ENCODE measurements around the gene PRRT1B. TPM values are rescaled to one million over a fixed set of nuclear protein-coding genes. Genes with fewer than 3 reads are reported as not detected.

Gene PRRT1B
- total RNA-seq, 1 donor: not detected

- no peak overlapping the region for H3K4me3 ChIP-seq (ENCODE audit: low read depth, low read length)
- TF ChIP-seq CTCF (IDR thresholded peaks at IDR 0.05; ENCODE audit: insufficient read depth, low read length): no peak
- DNase-seq (ENCODE audit: low read depth): no peak
These were observed 29.2 kb upstream of the PRRT1B start for GRCh38 chr9:131516100-131516499.

GRCh38 chr9:131516930-131517329, 28.4 kb upstream of the PRRT1B start:
- DNase-seq (ENCODE audit: low read depth): no peak
- H3K4me3 ChIP-seq (ENCODE audit: low read depth, low read length): no peak overlapping the region
- no peak for TF ChIP-seq CTCF (IDR thresholded peaks at IDR 0.05; ENCODE audit: insufficient read depth, low read length)

GRCh38 chr9:131517761-131518190, 27.5 kb upstream of the PRRT1B start:
- DNase-seq (ENCODE audit: low read depth): no peak
- H3K4me3 ChIP-seq (ENCODE audit: low read depth, low read length): no peak overlapping the region
- no peak for TF ChIP-seq CTCF (IDR thresholded peaks at IDR 0.05; ENCODE audit: insufficient read depth, low read length)

- no peak overlapping the region for H3K4me3 ChIP-seq (ENCODE audit: low read depth, low read length)
- DNase-seq (ENCODE audit: low read depth): no peak
- no peak for TF ChIP-seq CTCF (IDR thresholded peaks at IDR 0.05; ENCODE audit: insufficient read depth, low read length)
These were observed 26.8 kb upstream of the PRRT1B start for GRCh38 chr9:131518553-131518952.

- TF ChIP-seq CTCF (IDR thresholded peaks at IDR 0.05; ENCODE audit: insufficient read depth, low read length): no peak
- no peak overlapping the region for H3K4me3 ChIP-seq (ENCODE audit: low read depth, low read length)
- DNase-seq (ENCODE audit: low read depth): no peak
These were observed 24.8 kb upstream of the PRRT1B start for GRCh38 chr9:131520503-131520902.

GRCh38 chr9:131521203-131521602, 24.1 kb upstream of the PRRT1B start:
- no peak for TF ChIP-seq CTCF (IDR thresholded peaks at IDR 0.05; ENCODE audit: insufficient read depth, low read length)
- DNase-seq (ENCODE audit: low read depth): no peak

GRCh38 chr9:131521822-131522221, 23.5 kb upstream of the PRRT1B start:
- DNase-seq (ENCODE audit: low read depth): no peak
- H3K4me3 ChIP-seq (ENCODE audit: low read depth, low read length): no peak overlapping the region
- TF ChIP-seq CTCF (IDR thresholded peaks at IDR 0.05; ENCODE audit: insufficient read depth, low read length): no peak

More at GRCh38 chr9:131521203-131521602, 24.1 kb upstream of the PRRT1B start:
- no peak overlapping the region for H3K4me3 ChIP-seq (ENCODE audit: low read depth, low read length)
